Esophagus (tissue), 2 donors: Measurements from ENCODE around the gene AMIGO2. TPM values are rescaled to one million over a fixed set of nuclear protein-coding genes. Genes with fewer than 3 reads are reported as not detected.

Source experiments
- H3K27ac ChIP-seq, 2 donors: one replicate each; pipeline ENCODE4 v1.5.1; 2013; ENCODE audit warnings: low read depth in 2 of 2, mild to moderate bottlenecking in 2 of 2, inconsistent platforms in 1 of 2, low read length in 1 of 2, moderate library complexity in 1 of 2
- H3K27me3 ChIP-seq, 2 donors: one replicate each; pipeline ENCODE4 v1.6.1; 2013; ENCODE audit warnings: low read length in 2 of 2, control low read depth in 1 of 2, mild to moderate bottlenecking in 1 of 2; ENCODE audit not compliant: insufficient read depth in 2 of 2, control insufficient read depth in 1 of 2
- H3K36me3 ChIP-seq, 2 donors: one replicate each; pipeline ENCODE4 v1.6.1; 2013; ENCODE audit warnings: low read length in 1 of 2; ENCODE audit not compliant: control insufficient read depth in 2 of 2, insufficient read depth in 2 of 2
- H3K4me1 ChIP-seq, 2 donors: one replicate each; pipeline ENCODE4 v1.6.1; 2013; ENCODE audit warnings: low read length in 1 of 2; ENCODE audit not compliant: control insufficient read depth in 2 of 2, insufficient read depth in 2 of 2
- H3K4me3 ChIP-seq, 2 donors: one replicate each; pipeline ENCODE4 v1.5.1; 2013; ENCODE audit warnings: low read length in 2 of 2, mild to moderate bottlenecking in 2 of 2, low read depth in 1 of 2, moderate library complexity in 1 of 2
- H3K9me3 ChIP-seq, 2 donors: one replicate each; pipeline ENCODE4 v1.6.1; 2013; ENCODE audit warnings: mild to moderate bottlenecking in 2 of 2, low read depth in 1 of 2, low read length in 1 of 2, moderate library complexity in 1 of 2; ENCODE audit not compliant: control insufficient read depth in 2 of 2, insufficient read depth in 1 of 2
- WGBS, 2 donors: extraction: QIAGEN DNeasy Blood & Tissue Kit; methylation state at CpG; one replicate each; pipeline ENCODE4 v1.1.7; 2013; 5-methylcytosine and 5-hydroxymethylcytosine counted together
- polyA plus RNA-seq, 2 donors: library from polyadenylated mRNA; stranded (reverse); fragments of 200-250 nt; gene quantifications; one replicate each; pipeline ENCODE4 v1.2.3, GENCODE V29; 2013
- donor health status: healthy with polysubstance abuse.
- donor health status: Bipolar disorder and iron deficiency.

Gene AMIGO2
- polyA plus RNA-seq, 2 donors: 1.5 to 2.2 TPM

DNA sequence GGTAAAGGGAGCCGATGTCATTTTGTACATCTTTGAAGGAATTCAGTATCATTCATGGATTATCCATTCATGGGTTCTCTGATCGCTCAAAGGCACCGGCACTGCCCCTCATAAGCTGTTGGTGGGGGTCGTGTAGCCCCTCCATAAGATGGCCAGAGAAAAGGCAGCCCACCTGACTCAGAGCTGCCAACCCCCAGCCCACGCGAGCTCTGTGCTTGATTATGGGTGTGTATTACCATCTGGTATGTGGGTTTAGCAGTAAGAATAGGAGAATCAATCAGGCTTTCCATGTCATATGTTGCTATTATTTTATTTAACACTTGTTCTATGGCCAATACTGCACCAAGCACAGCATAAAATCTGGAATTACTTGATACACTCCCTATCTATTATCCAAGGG lies 32.1 kb upstream of the AMIGO2 start:
- Histone ChIP-seq H3K9me3 (no peaks in the 10 kb centered on the region), H3K27ac (no peak overlapping the region), H3K36me3 (no peaks in the 10 kb centered on the region), H3K4me3 (no peak overlapping the region), H3K27me3 (no peaks in the 10 kb centered on the region), H3K4me1 (no peaks in the 10 kb centered on the region)
- WGBS, 2 donors: 85 to 88% methylated on average over 6 of the region's 6 CpGs

DNA sequence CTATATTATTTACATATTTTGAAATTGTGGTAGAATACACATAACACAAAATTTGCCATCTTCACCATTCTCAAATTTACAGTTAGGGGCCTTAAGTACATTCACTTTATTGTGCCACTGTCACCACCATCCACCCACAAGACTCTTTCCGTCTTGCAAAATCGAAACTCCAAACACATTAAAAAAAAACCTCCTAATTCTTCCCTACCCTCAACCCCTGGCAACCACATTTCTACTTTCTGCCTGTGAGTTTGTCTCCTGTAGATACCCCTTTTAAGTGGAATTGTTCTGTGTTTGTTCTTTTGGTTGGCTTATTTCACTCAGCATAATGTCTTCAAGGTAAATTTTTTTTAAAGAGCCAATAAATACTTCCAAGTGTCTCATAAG lies 31.6 kb upstream of the AMIGO2 start:
- no peaks in the 10 kb centered on the region for H3K4me1 ChIP-seq
- no peak overlapping the region for H3K4me3 ChIP-seq
- no peaks in the 10 kb centered on the region for H3K36me3 ChIP-seq
- no peak overlapping the region for H3K27ac ChIP-seq
- no peaks in the 10 kb centered on the region for H3K27me3 ChIP-seq
- H3K9me3 ChIP-seq: no peaks in the 10 kb centered on the region
- WGBS, 2 donors: 85 to 91% methylated on average over 2 of the region's 2 CpGs

DNA sequence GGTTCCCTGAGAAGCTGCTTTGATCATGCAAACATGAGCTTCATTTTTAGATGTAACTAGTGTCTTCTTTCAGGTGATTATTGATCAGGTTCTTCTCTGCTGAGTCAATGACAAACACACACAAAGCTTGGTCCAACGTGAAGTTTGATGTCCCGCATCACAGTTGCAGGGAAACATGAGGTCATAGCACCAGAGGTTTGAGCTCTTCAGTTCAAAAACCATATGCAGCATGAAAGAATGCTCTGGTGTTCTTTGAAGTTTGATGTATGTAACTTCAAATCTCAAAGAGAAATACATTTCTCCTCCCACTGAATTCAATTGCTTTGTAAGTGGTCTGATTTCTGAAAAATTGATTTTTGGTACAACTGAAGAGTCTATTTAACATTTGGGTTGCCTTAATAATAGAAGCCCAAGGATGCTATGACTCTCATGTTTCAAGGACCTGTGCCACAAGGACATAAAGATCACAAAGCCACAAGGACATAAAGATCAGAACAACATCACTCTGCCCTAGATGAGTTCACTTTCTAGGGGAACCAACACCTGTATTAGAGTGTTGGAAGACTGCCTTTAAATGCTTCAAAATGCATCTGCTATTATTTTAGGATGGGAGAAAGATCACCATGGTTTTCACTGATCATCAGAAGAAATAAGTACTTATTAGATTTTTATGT lies 31.1 kb upstream of the AMIGO2 start:
- WGBS, 2 donors: 87 to 92% methylated on average over 2 of the region's 2 CpGs
- Histone ChIP-seq H3K27me3 (no peaks in the 10 kb centered on the region), H3K4me1 (no peaks in the 10 kb centered on the region), H3K9me3 (no peaks in the 10 kb centered on the region), H3K36me3 (no peaks in the 10 kb centered on the region), H3K4me3 (no peak overlapping the region), H3K27ac (no peak overlapping the region)

DNA sequence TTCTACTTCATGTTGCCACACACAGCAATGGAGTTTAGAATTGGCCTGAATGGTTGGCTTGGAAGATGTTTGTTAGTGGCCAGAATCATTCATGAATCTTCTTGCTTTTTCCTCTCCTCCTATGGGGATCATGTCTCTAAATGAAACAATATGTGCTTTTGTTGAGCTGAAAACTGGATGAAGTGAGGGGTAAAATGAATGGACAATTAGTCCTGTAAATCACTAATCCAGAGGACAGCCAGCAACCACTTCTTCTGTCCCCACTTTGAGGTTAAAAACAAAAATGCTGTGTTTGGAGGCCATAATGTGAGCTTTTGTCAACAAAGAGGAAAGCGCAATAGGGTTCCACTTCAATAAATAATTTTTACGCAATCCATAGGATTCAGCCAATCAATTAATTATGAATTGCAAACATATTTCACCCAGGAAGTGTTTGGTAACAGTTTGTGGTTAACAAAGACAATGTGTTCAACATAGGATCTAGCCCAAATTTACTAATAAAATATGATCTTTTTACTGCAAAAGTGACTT lies 30.3 kb upstream of the AMIGO2 start:
- H3K9me3 ChIP-seq: no peaks in the 10 kb centered on the region
- no peaks in the 10 kb centered on the region for H3K27me3 ChIP-seq
- 93 to 98% methylated on average over 2 of the region's 2 CpGs for WGBS, 2 donors
- H3K27ac ChIP-seq: no peak overlapping the region
- no peaks in the 10 kb centered on the region for H3K4me1 ChIP-seq
- H3K4me3 ChIP-seq: no peak overlapping the region
- H3K36me3 ChIP-seq: no peaks in the 10 kb centered on the region

DNA sequence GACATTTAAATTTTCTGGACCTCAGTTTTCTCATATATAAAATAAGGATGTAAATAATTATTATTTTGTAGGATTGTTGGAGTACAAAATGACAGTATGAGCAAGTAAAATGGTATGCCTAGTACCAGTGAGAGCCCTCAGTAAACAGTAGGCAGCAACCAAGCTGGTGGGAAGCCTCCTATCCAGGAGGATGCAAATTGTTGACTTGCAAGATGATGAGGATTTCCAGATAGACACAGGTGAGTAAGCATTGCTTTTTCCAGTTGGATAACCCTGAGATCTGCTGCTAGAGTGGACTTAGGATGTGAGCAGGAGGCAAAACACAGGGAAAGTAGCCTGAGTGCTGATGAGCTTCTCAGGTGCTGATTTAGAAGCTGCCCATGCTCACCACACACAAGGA lies 28.2 kb upstream of the AMIGO2 start:
- H3K36me3 ChIP-seq: no peaks in the 10 kb centered on the region
- no peaks in the 10 kb centered on the region for H3K9me3 ChIP-seq
- no peaks in the 10 kb centered on the region for H3K4me1 ChIP-seq
- no peak overlapping the region for H3K4me3 ChIP-seq
- H3K27ac ChIP-seq: no peak overlapping the region
- H3K27me3 ChIP-seq: no peaks in the 10 kb centered on the region

DNA sequence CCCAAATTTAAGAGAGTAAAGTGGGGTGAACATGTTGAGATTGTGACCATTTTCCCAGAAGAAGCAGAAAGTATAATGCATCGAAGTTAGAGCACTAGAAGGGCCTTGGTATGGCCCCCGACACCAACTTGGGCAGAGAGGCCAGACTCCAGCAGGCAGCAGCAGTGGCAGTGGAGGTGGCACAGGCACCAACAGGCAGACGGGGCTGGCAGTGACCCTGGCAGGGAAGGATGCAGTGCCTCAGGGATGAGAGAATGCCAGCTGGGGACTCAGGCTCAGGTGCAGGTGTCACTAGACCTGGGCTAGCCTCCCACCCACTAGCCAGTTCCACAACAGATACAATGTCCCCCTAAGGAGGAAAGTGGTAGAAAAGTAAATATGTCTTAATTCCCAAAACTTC lies 27.7 kb upstream of the AMIGO2 start:
- 93% methylated on average over 3 of the region's 3 CpGs for WGBS, 2 donors
- H3K27me3 ChIP-seq: no peaks in the 10 kb centered on the region
- no peaks in the 10 kb centered on the region for H3K4me1 ChIP-seq
- no peaks in the 10 kb centered on the region for H3K9me3 ChIP-seq
- H3K4me3 ChIP-seq: no peak overlapping the region
- no peaks in the 10 kb centered on the region for H3K36me3 ChIP-seq
- H3K27ac ChIP-seq: no peak overlapping the region

DNA sequence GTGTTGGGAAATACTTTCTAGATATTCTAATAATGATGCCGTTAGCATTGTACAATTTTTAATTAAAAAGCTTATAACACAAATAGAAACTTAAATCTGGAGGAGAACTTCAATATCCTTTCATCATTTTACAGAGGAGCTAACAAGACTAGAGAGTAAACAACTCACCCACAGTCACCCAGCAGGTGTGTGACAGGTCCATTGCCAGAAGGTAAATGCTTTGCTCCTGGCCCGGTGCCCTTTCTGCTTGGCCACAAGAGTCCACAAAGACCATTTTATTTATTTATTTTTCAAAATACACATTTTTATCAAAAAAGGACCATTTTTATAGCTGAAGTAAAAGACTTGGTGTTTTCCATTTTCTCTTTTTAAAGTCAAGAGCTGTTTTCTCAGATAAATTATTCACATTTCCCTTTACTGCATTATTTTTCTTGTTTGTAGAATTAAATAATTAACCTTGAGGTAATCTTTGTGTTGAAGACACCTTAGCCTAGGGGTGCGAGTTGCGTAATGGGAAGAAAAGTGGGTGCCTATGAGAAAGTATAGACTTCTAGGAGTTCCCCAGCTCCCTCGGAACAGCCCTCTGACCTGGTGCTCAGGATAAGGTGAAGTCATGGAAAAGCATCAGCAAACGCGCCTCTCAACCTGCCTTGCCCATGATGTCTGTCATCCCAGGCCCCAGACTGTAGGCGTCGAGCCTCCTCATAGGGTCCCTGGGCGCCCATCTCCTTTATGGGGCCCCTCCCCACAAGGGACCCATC lies 26.3 kb upstream of the AMIGO2 start:
- Histone ChIP-seq H3K27me3 (no peaks in the 10 kb centered on the region), H3K27ac (no peak overlapping the region), H3K36me3 (no peaks in the 10 kb centered on the region), H3K4me3 (no peak overlapping the region), H3K9me3 (no peaks in the 10 kb centered on the region), H3K4me1 (no peaks in the 10 kb centered on the region)
- WGBS, 2 donors: 82 to 85% methylated on average over 10 of the region's 10 CpGs

DNA sequence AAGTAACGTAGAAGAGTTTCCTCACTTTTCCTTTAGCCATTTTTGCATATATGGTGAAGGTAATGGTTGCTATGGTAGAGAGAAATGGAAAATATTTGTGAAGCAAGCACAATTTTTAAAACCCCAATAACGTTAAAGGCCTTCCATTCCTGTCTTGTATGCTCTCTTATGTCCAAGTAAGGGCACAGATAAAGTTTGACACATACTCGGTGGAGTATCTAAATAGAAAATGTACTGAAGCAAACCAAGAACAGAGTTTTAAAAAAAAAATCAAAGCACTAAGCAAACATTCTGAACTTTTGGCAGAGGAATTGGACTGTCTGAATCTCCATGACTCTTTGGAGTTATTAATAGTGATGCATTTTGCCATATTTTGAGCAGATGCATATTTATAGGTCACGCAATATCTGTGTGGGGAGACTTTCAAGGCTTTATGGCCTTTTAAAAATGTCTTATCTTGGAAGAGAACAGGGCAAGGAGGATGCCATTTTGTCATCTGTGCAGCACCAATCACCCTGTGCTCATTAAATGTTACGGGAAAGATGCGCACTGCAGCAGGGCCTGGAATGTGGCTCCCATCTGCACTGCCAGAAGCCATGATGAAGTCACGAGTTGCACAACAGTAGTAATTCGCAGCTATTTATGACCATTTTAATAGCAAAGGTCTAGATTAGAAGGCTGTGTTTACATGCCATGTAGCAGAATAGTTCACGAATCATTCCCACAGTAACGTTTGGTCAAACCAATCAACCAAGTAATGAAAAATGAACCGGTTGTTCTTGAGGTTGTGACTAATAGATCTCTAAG lies 23.3 kb upstream of the AMIGO2 start:
- 69 to 78% methylated on average over 11 of the region's 11 CpGs for WGBS, 2 donors
- no peaks in the 10 kb centered on the region for H3K36me3 ChIP-seq
- no peaks in the 10 kb centered on the region for H3K9me3 ChIP-seq
- no peak overlapping the region for H3K4me3 ChIP-seq
- H3K4me1 ChIP-seq: no peaks in the 10 kb centered on the region
- no peaks in the 10 kb centered on the region for H3K27me3 ChIP-seq
- H3K27ac ChIP-seq: no peak overlapping the region

DNA sequence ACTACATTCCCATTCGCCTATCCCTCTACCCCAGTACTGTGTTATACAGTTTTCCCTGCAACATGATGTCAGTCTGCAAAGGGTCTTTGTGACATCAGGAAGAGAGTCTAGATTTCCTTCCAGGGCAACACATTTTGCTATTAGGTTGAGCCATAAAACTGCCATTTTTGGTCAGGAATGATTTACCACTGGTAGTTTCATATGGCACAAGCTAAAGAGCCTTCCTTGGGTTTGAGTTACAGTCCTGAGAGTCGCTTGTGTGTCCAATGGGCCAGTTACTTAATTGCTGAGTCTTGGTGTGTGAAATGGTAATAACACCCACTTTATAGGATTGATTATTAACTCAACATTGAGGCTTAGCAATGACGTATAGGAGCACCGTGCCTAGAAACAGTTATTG lies 22.6 kb upstream of the AMIGO2 start:
- no peak overlapping the region for H3K27ac ChIP-seq
- H3K4me1 ChIP-seq: no peaks in the 10 kb centered on the region
- WGBS, 2 donors: 94 to 95% methylated on average over 4 of the region's 4 CpGs
- no peaks in the 10 kb centered on the region for H3K27me3 ChIP-seq
- H3K4me3 ChIP-seq: no peak overlapping the region
- no peaks in the 10 kb centered on the region for H3K36me3 ChIP-seq
- H3K9me3 ChIP-seq: no peaks in the 10 kb centered on the region
